GM12878 (cell line): ENCODE data around the gene SSH2. TPM values are rescaled to one million over a fixed set of nuclear protein-coding genes. Genes with fewer than 3 reads are reported as not detected.

Experiments used
- BCLAF1 ChIP-seq: fragments of 450-650 bp; IDR thresholded peaks from 2 replicates; pipeline ENCODE4 v1.6.1; 2017; ENCODE audit warnings: antibody characterized with exemption, mild to moderate bottlenecking, moderate library complexity
- BMI1 ChIP-seq: fragments of 450-650 bp; IDR thresholded peaks from 2 replicates; pipeline ENCODE4 v1.6.1; 2016; ENCODE audit warnings: mild to moderate bottlenecking, moderate library complexity, borderline replicate concordance
- CBFB ChIP-seq: IDR thresholded peaks from 2 replicates; pipeline ENCODE4 v1.6.1; 2016; ENCODE audit warnings: antibody characterized with exemption, low read depth
- CHD1 ChIP-seq: IDR thresholded peaks from 2 replicates; pipeline ENCODE4 v1.6.1; 2012; ENCODE audit warnings: low read depth, low read length, improper control_type of control experiment
- ESRRA ChIP-seq: IDR thresholded peaks from 2 replicates; pipeline ENCODE4 v1.6.1; 2012; ENCODE audit warnings: mild to moderate bottlenecking, low read length, improper control_type of control experiment
- HCFC1 ChIP-seq: fragments of 150-350 bp; IDR thresholded peaks from 2 replicates; pipeline ENCODE4 v1.6.1; 2014; ENCODE audit warnings: low read length
- HDAC2 ChIP-seq: fragments of 200-600 bp; sonication (generic); IDR thresholded peaks from 2 replicates; pipeline ENCODE4 v1.6.1; 2017
- IKZF1 ChIP-seq: fragments of 450-650 bp; conservative IDR thresholded peaks from 2 replicates; pipeline ENCODE4 v1.6.1; 2017; ENCODE audit warnings: antibody characterized with exemption, mild to moderate bottlenecking
- MXI1 ChIP-seq: fragments of 150-350 bp; IDR thresholded peaks from 2 replicates; pipeline ENCODE4 v1.6.1; 2011; ENCODE audit warnings: low read depth, mild to moderate bottlenecking, inconsistent platforms, low read length, improper control_type of control experiment
- NFYA ChIP-seq: IDR thresholded peaks from 2 replicates; pipeline ENCODE4 v1.6.1; 2011; ENCODE audit warnings: low read depth, mild to moderate bottlenecking, low read length, improper control_type of control experiment, borderline replicate concordance
- NKRF ChIP-seq: fragments of 450-650 bp; conservative IDR thresholded peaks from 2 replicates; pipeline ENCODE4 v1.6.1; 2017; ENCODE audit warnings: mild to moderate bottlenecking, moderate library complexity
- NR2C1 ChIP-seq: fragments of 450-650 bp; IDR thresholded peaks from 2 replicates; pipeline ENCODE4 v1.6.1; 2017; ENCODE audit warnings: antibody characterized with exemption, mild to moderate bottlenecking, moderate library complexity
- PAX5 ChIP-seq: IDR thresholded peaks from 2 replicates; pipeline ENCODE4 v1.6.1; 2011; ENCODE audit warnings: low read depth, low read length, borderline replicate concordance
- POLR2A ChIP-seq: IDR thresholded peaks from 2 replicates; pipeline ENCODE4 v1.6.1; 2011; ENCODE audit warnings: low read depth, mild to moderate bottlenecking, low read length
- POLR2AphosphoS2 ChIP-seq: IDR thresholded peaks from 2 replicates; pipeline ENCODE4 v1.6.1; 2011; ENCODE audit warnings: low read depth, mild to moderate bottlenecking, low read length, improper control_type of control experiment, moderate library complexity
- PRDM15 ChIP-seq: fragments of 450-650 bp; formaldehyde crosslinking; IDR thresholded peaks from 2 replicates; pipeline ENCODE4 v1.4.0; 2020; ENCODE audit warnings: mild to moderate bottlenecking, moderate library complexity
- RFX5 ChIP-seq: IDR thresholded peaks from 2 replicates; pipeline ENCODE4 v1.6.1; 2011; ENCODE audit warnings: low read depth, low read length, improper control_type of control experiment
- SPI1 ChIP-seq: IDR thresholded peaks from 2 replicates; pipeline ENCODE4 v1.6.1; 2011; ENCODE audit warnings: low read depth, mild to moderate bottlenecking, low read length, moderate library complexity, borderline replicate concordance; ENCODE audit not compliant: insufficient read depth
- STAT3 ChIP-seq: IDR thresholded peaks from 2 replicates; pipeline ENCODE4 v1.6.1; 2011; ENCODE audit warnings: low read depth, low read length, improper control_type of control experiment
- TBL1XR1 ChIP-seq: IDR thresholded peaks from 2 replicates; pipeline ENCODE4 v1.6.1; 2012; ENCODE audit warnings: low read depth, low read length, improper control_type of control experiment
- YY1 ChIP-seq: IDR thresholded peaks from 2 replicates; pipeline ENCODE4 v1.6.1; 2011; ENCODE audit warnings: low read depth, mild to moderate bottlenecking, low read length
- polyA plus RNA-seq, 11 experiments: library from polyadenylated mRNA; depleted of rRNA in 4 of 11; unstranded in 6 of 11; stranded (reverse) in 5 of 11; fragments of >200 nt; fragmentation: Nextera tagmentation in 4 of 11; fragmentation: Illumina TruSeq in 1 of 11; extraction: Ambion mirVana in 4 of 11; extraction: Trizol in 1 of 11; gene quantifications; 1 replicate in 1 of 11; 2 replicates in 10 of 11; pipeline versions ENCODE4 v1.2.1 to v1.2.3, GENCODE V29; 2011 to 2016; ENCODE audit warnings: inconsistent platforms in 2 of 11, missing spikeins in 2 of 11, low read depth in 1 of 11
- total RNA-seq, 4 experiments: library from RNA; depleted of rRNA in 3 of 4; stranded (reverse); fragments of >200 nt in 3 of 4; fragmentation: Illumina TruSeq in 1 of 4; extraction: Trizol in 1 of 4; gene quantifications; 2 replicates each; pipeline versions ENCODE4 v1.2.1 to v1.2.3, GENCODE V29; 2013 to 2021

The SSH2 gene
- total and polyA plus RNA-seq, 10 of the 15 experiments (the other 5 are each of a cell fraction or from before 2014, with no cell fraction given): 9.3 to 65.9 (median 34.0) TPM

- TF ChIP-seq IKZF1 (no peak), POLR2AphosphoS2 (no peak), STAT3 (no peak), CHD1 (no peak), PAX5 (no peak), RFX5 (no peak), NR2C1 (no peak), ESRRA (no peak), CBFB (no peak), MXI1 (peak; percentile 91), SPI1 (no peak), BCLAF1 (no peak), YY1 (no peak), NKRF (0 out of 2 replicates have a peak, but pooled peaks have one; percentile 16), POLR2A (0 out of 2 replicates have a peak, but pooled peaks have one; percentile 13), TBL1XR1 (no peak), HDAC2 (no peak), PRDM15 (CRISPR knock-in tag) (no peak), BMI1 (no peak), HCFC1 (peak; percentile 24; the same call in 1 of the 2 replicates), NFYA (no peak)
These were observed 338.8 kb downstream of the SSH2 start (continued) for GRCh38 chr17:29591146-29591736.
